ENCODE data around the gene MADD. TPM values are rescaled to one million over a fixed set of nuclear protein-coding genes. Genes with fewer than 3 reads are reported as not detected.

The MADD gene
- total and polyA plus RNA-seq, 2 experiments from 2014 or later = 13.4 to 43.8 TPM

DNA sequence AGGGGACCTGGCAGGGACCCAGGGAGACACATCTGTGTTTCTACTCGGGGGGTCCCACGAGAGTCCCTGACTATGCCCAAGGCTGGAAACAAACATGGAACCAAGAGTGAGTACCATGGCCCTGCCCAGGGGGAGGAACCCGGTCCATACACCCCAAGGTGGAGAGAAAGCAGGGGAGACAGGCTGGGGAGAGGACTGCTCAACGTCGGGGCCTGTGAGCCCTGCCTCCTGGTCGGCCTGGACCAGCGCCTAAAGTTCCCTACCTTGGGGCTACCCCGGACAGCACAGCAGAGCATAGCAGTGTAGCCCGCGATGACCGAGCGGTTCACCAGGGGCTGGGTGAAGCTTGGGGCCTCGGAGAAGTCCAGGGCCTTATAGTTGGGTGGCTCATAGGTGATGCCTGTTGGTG lies 62.4 kb downstream of the MADD start:
- no peaks in the 10 kb centered on the region for H3K9me2 ChIP-seq (ENCODE audit: insufficient read depth)
- H3K4me3 ChIP-seq = no peak overlapping the region
- Mint-ChIP-seq H3K4me1 (no peaks in the 10 kb centered on the region), H3K27me3 (ENCODE audit: insufficient read depth, low read depth, poor library complexity) (peaks cover 12% of the 10 kb centered on the region), H3K4me3 (no peak overlapping the region; the same call in 2 of the 3 replicates), H3K9me3 (no peaks in the 10 kb centered on the region), H3K27ac (no peak overlapping the region), H3K36me3 (ENCODE audit: low read depth) (peaks cover 8% of the 10 kb centered on the region; the same call in 2 of the 3 replicates)
- H4K20me1 ChIP-seq (replicated peaks; ENCODE audit: insufficient read depth) = no peaks in the 10 kb centered on the region; the same call in 1 of the 2 replicates
- no peak for DNase-seq (ENCODE audit: low spot score)
- no peaks in the 10 kb centered on the region for H3F3A ChIP-seq (replicated peaks; ENCODE audit: low read depth)
- no peak for ATAC-seq
- H3K36me3 ChIP-seq (ENCODE audit: insufficient read depth) = no peaks in the 10 kb centered on the region
- no peaks in the 10 kb centered on the region for H3K27me3 ChIP-seq (ENCODE audit: insufficient read depth)
- no peak overlapping the region for H3K27ac ChIP-seq (ENCODE audit: low read depth)
- no peaks in the 10 kb centered on the region for H3K79me2 ChIP-seq (replicated peaks; ENCODE audit: insufficient read depth)
- H3K4me2 ChIP-seq = no peak overlapping the region
- H3K4me1 ChIP-seq (ENCODE audit: insufficient read depth) = no peaks in the 10 kb centered on the region
- H2AFZ ChIP-seq = no peak overlapping the region
- no peak for TF ChIP-seq EZH2phosphoT487 (IDR thresholded peaks at IDR 0.05; ENCODE audit: unreplicated experiment)
- TF ChIP-seq POLR2AphosphoS5 (IDR thresholded peaks at IDR 0.05; ENCODE audit: low read depth) = no peak
- TF ChIP-seq, protein P1, sequence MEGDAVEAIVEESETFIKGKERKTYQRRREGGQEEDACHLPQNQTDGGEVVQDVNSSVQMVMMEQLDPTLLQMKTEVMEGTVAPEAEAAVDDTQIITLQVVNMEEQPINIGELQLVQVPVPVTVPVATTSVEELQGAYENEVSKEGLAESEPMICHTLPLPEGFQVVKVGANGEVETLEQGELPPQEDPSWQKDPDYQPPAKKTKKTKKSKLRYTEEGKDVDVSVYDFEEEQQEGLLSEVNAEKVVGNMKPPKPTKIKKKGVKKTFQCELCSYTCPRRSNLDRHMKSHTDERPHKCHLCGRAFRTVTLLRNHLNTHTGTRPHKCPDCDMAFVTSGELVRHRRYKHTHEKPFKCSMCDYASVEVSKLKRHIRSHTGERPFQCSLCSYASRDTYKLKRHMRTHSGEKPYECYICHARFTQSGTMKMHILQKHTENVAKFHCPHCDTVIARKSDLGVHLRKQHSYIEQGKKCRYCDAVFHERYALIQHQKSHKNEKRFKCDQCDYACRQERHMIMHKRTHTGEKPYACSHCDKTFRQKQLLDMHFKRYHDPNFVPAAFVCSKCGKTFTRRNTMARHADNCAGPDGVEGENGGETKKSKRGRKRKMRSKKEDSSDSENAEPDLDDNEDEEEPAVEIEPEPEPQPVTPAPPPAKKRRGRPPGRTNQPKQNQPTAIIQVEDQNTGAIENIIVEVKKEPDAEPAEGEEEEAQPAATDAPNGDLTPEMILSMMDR (conservative IDR thresholded peaks at IDR 0.05; ENCODE audit: low read depth in 2 of 2) = no peak
- TF ChIP-seq NANOG (IDR thresholded peaks at IDR 0.05; ENCODE audit: borderline replicate concordance) = no peak
- TF ChIP-seq EZH2 (IDR thresholded peaks at IDR 0.05; ENCODE audit: low read depth, unreplicated experiment) = no peak
- TF ChIP-seq, protein P2, sequence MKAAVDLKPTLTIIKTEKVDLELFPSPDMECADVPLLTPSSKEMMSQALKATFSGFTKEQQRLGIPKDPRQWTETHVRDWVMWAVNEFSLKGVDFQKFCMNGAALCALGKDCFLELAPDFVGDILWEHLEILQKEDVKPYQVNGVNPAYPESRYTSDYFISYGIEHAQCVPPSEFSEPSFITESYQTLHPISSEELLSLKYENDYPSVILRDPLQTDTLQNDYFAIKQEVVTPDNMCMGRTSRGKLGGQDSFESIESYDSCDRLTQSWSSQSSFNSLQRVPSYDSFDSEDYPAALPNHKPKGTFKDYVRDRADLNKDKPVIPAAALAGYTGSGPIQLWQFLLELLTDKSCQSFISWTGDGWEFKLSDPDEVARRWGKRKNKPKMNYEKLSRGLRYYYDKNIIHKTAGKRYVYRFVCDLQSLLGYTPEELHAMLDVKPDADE (IDR thresholded peaks at IDR 0.05) = no peak

DNA sequence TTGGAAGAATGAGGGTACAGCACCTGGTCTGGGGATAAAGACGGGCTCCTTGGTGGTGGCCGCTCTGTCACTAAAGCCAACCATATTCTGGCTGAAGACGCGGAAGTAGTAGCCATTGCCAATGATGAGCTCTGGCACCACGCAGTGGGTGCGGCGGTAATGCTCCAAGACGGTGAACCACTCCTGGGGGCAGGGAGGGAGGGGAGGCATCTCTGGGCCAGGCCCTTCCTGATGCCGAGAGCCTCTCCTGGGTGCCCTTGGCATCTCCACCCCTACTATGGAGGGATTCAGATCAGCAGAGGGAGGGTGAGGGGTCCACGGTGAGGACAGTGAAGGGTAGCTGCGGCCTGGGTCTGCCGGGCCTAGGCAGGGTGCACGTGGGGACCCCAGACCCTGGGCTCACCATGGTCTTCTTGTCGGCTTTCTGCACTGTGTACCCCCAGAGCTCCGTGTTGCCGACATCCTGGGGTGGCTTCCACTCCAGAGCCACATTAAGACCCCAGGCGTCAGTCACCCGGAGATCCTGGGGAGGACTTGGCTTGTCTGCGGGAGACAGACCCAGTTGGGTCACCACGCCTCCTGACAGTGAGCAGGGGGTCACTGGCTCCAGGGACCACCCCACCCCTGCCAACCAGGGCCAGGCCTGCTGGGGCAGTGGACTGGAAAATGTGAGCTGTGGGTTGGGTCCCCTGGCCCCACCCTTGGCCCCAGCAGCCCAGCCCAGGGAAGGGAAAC lies 63.0 kb downstream of the MADD start:
- ATAC-seq (no peak), DNase-seq (ENCODE audit: low spot score) (no peak)
- no peaks in the 10 kb centered on the region for H3K9me3 Mint-ChIP-seq
- Histone ChIP-seq H3K9me2 (ENCODE audit: insufficient read depth) (no peaks in the 10 kb centered on the region), H3K4me1 (ENCODE audit: insufficient read depth) (no peaks in the 10 kb centered on the region), H2AFZ (no peak overlapping the region), H3F3A (replicated peaks; ENCODE audit: low read depth) (no peaks in the 10 kb centered on the region), H3K27ac (ENCODE audit: low read depth) (no peak overlapping the region), H3K4me3 (no peak overlapping the region), H3K79me2 (replicated peaks; ENCODE audit: insufficient read depth) (no peaks in the 10 kb centered on the region), H3K4me2 (no peak overlapping the region), H3K36me3 (ENCODE audit: insufficient read depth) (no peaks in the 10 kb centered on the region), H4K20me1 (replicated peaks; ENCODE audit: insufficient read depth) (no peaks in the 10 kb centered on the region; the same call in 1 of the 2 replicates), H3K27me3 (ENCODE audit: insufficient read depth) (no peaks in the 10 kb centered on the region)
- no peak overlapping the region for H3K4me3 Mint-ChIP-seq
- H3K27ac Mint-ChIP-seq = no peak overlapping the region
- H3K36me3 Mint-ChIP-seq (ENCODE audit: low read depth) = peaks cover 8% of the 10 kb centered on the region; the same call in 2 of the 3 replicates
- peaks cover 13% of the 10 kb centered on the region for H3K27me3 Mint-ChIP-seq (ENCODE audit: insufficient read depth, low read depth, poor library complexity)
- no peaks in the 10 kb centered on the region for H3K4me1 Mint-ChIP-seq
- TF ChIP-seq ZNF331 (CRISPR knock-in tag; IDR thresholded peaks at IDR 0.05; ENCODE audit: low read depth) (no peak), NANOG (IDR thresholded peaks at IDR 0.05; ENCODE audit: borderline replicate concordance) (no peak), POLR2AphosphoS5 (IDR thresholded peaks at IDR 0.05; ENCODE audit: low read depth) (no peak), EZH2phosphoT487 (IDR thresholded peaks at IDR 0.05; ENCODE audit: unreplicated experiment) (no peak), ZNF114 (CRISPR knock-in tag; IDR thresholded peaks at IDR 0.05) (no peak), CREB1 (CRISPR knock-in tag; IDR thresholded peaks at IDR 0.05; ENCODE audit: low read depth) (no peak), STAT1 (IDR thresholded peaks at IDR 0.05; ENCODE audit: unreplicated experiment) (no peak)
- TF ChIP-seq, protein P3, sequence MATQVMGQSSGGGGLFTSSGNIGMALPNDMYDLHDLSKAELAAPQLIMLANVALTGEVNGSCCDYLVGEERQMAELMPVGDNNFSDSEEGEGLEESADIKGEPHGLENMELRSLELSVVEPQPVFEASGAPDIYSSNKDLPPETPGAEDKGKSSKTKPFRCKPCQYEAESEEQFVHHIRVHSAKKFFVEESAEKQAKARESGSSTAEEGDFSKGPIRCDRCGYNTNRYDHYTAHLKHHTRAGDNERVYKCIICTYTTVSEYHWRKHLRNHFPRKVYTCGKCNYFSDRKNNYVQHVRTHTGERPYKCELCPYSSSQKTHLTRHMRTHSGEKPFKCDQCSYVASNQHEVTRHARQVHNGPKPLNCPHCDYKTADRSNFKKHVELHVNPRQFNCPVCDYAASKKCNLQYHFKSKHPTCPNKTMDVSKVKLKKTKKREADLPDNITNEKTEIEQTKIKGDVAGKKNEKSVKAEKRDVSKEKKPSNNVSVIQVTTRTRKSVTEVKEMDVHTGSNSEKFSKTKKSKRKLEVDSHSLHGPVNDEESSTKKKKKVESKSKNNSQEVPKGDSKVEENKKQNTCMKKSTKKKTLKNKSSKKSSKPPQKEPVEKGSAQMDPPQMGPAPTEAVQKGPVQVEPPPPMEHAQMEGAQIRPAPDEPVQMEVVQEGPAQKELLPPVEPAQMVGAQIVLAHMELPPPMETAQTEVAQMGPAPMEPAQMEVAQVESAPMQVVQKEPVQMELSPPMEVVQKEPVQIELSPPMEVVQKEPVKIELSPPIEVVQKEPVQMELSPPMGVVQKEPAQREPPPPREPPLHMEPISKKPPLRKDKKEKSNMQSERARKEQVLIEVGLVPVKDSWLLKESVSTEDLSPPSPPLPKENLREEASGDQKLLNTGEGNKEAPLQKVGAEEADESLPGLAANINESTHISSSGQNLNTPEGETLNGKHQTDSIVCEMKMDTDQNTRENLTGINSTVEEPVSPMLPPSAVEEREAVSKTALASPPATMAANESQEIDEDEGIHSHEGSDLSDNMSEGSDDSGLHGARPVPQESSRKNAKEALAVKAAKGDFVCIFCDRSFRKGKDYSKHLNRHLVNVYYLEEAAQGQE (IDR thresholded peaks at IDR 0.05; ENCODE audit: unreplicated experiment) = no peak
- TF ChIP-seq, protein P2 (IDR thresholded peaks at IDR 0.05) = no peak
- TF ChIP-seq, protein P1 (conservative IDR thresholded peaks at IDR 0.05; ENCODE audit: low read depth in 2 of 2) = no peak

All from GM23338 (cell line).